Measurements from ENCODE around the gene PAX5. TPM values are rescaled to one million over a fixed set of nuclear protein-coding genes. Genes with fewer than 3 reads are reported as not detected.

The PAX5 gene
- total and polyA plus RNA-seq, 2 donors (not counting 1 experiment from before 2014, with no cell fraction given), result 196 to 275 TPM

DNA sequence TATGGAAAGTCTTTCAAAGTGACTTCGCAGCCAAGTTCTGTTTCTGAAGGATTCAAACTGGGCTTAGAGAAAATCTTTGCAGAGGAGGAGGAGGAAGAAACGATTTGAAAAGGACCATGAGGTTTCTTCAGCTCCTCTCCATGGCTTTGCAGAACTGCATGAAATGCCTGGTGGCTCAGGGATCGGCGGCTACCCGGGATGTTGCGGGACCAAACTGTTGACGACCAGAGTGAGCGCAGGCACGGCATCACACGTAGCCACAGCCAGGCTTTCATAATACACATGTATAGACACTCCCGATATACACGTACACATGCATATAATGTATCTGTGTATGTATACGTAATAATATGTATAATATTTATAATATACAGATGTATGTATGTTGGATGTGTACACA lies 180.0 kb downstream of the PAX5 start:
- peaks cover 83% of the 10 kb centered on the region for H3K79me2 ChIP-seq (ENCODE audit: control insufficient read depth, insufficient read depth, low read length)
- no peak overlapping the region for H3K9ac ChIP-seq (ENCODE audit: low read length)
- Mint-ChIP-seq H3K27me3 (no peaks in the 10 kb centered on the region), H3K27ac (no peak overlapping the region), H3K4me3 (no peak overlapping the region), H3K9me3 (ENCODE audit: insufficient read depth) (no peaks in the 10 kb centered on the region), H3K4me1 (peaks cover 28% of the 10 kb centered on the region)
- POLR2A ChIA-PET, result no interaction called here
- H3K4me3 ChIP-seq (ENCODE audit: control extremely low read depth in 1 of 5, extremely low read depth in 1 of 5, insufficient read depth in 1 of 5, low read depth in 2 of 5, low read length in 4 of 5), result no peak overlapping the region
- H3K27me3 ChIP-seq (replicated peaks in 1 of 4; ENCODE audit: control extremely low read depth in 1 of 4, control insufficient read depth in 3 of 4, insufficient read depth in 4 of 4, low read length in 3 of 4), result no peaks in the 10 kb centered on the region
- H3K4me1 ChIP-seq (ENCODE audit: control insufficient read depth in 2 of 2, insufficient read depth in 2 of 2, low read length in 2 of 2), result peaks cover 14 to 30% of the 10 kb centered on the region in 2 donors
- peaks cover 99% of the 10 kb centered on the region for H4K20me1 ChIP-seq (ENCODE audit: control insufficient read depth, insufficient read depth, low read length, poor library complexity, severe bottlenecking)
- intact Hi-C loops (cut with micrococcal nuclease), result no loop called here
- no peak overlapping the region for H3K27ac ChIP-seq (ENCODE audit: low read length in 2 of 2)
- no peaks in the 10 kb centered on the region for H3K9me3 ChIP-seq (ENCODE audit: control extremely low read depth in 1 of 3, control insufficient read depth in 2 of 3, insufficient read depth in 1 of 3, low read length in 2 of 3)
- WGBS (ENCODE audit: insufficient coverage), result 87% methylated on average over 6 of the region's 13 CpGs
- no peak for ATAC-seq (ENCODE audit: low read depth)
- H2AFZ ChIP-seq (ENCODE audit: insufficient read depth, low read depth, low read length, poor library complexity, severe bottlenecking), result no peak overlapping the region
- no peak for TF ChIP-seq EZH2 (IDR thresholded peaks at IDR 0.05; ENCODE audit: borderline replicate concordance, insufficient read depth, low read depth, low read length, poor library complexity, severe bottlenecking)
- TF ChIP-seq, protein P1, sequence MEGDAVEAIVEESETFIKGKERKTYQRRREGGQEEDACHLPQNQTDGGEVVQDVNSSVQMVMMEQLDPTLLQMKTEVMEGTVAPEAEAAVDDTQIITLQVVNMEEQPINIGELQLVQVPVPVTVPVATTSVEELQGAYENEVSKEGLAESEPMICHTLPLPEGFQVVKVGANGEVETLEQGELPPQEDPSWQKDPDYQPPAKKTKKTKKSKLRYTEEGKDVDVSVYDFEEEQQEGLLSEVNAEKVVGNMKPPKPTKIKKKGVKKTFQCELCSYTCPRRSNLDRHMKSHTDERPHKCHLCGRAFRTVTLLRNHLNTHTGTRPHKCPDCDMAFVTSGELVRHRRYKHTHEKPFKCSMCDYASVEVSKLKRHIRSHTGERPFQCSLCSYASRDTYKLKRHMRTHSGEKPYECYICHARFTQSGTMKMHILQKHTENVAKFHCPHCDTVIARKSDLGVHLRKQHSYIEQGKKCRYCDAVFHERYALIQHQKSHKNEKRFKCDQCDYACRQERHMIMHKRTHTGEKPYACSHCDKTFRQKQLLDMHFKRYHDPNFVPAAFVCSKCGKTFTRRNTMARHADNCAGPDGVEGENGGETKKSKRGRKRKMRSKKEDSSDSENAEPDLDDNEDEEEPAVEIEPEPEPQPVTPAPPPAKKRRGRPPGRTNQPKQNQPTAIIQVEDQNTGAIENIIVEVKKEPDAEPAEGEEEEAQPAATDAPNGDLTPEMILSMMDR (IDR thresholded peaks at IDR 0.05), result no peak
- no peak for DNase-seq
- no peak overlapping the region for H3K4me2 ChIP-seq (replicated peaks; ENCODE audit: low read depth, low read length, poor library complexity, severe bottlenecking)
- CTCF ChIA-PET, result interaction anchor here (0.6 to 1.6 kb wide), 4 partner anchors 18 to 227 kb away, joined by 3 to 4 read pairs (median 3); no protein-coding TSS in a partner anchor
- H3K36me3 ChIP-seq (replicated peaks in 1 of 2; ENCODE audit: control extremely low read depth in 1 of 2, control insufficient read depth in 1 of 2, extremely low read depth in 1 of 2, insufficient read depth in 2 of 2, low read length in 1 of 2), result peaks cover 0 to 94% of the 10 kb centered on the region in 2 experiments

DNA sequence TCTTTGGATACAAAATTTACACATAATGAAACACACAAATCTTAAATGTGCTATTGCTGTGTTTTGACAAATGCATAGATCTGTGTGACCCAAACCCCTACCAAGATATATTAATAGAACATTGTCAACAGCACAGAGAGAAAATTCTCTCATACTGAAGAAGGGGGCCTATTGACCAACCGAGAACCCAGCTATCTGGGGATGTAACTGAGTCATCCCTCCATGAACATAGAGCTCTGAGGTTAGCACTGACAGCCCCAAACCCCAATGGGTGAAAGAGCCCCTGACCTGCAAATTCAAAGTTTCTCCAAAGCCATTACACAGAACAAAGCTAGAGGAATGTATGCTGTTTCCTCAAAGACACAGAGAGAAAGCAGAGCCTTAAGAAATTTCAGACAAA lies 180.8 kb downstream of the PAX5 start:
- peaks cover 0 to 94% of the 10 kb centered on the region in 2 experiments for H3K36me3 ChIP-seq (replicated peaks in 1 of 2; ENCODE audit: control extremely low read depth in 1 of 2, control insufficient read depth in 1 of 2, extremely low read depth in 1 of 2, insufficient read depth in 2 of 2, low read length in 1 of 2)
- DNase-seq (no peak), ATAC-seq (ENCODE audit: low read depth) (no peak)
- H3K27ac Mint-ChIP-seq, result peak overlapping the region; percentile 67
- no peaks in the 10 kb centered on the region for H3K9me3 ChIP-seq (ENCODE audit: control extremely low read depth in 1 of 3, control insufficient read depth in 2 of 3, insufficient read depth in 1 of 3, low read length in 2 of 3)
- intact Hi-C loops (cut with micrococcal nuclease), result no loop called here
- H3K79me2 ChIP-seq (ENCODE audit: control insufficient read depth, insufficient read depth, low read length), result peaks cover 83% of the 10 kb centered on the region
- peaks cover 22% of the 10 kb centered on the region for H3K4me1 Mint-ChIP-seq
- H4K20me1 ChIP-seq (ENCODE audit: control insufficient read depth, insufficient read depth, low read length, poor library complexity, severe bottlenecking), result peaks cover 99% of the 10 kb centered on the region
- H3K4me3 ChIP-seq (ENCODE audit: control extremely low read depth in 1 of 5, extremely low read depth in 1 of 5, insufficient read depth in 1 of 5, low read depth in 2 of 5, low read length in 4 of 5), result no peak overlapping the region
- ChIA-PET POLR2A (no interaction called here), CTCF (interaction anchor here (1.0 to 1.6 kb wide), 2 partner anchors 20 to 60 kb away, joined by 3 read pairs; no protein-coding TSS in a partner anchor)
- no CpG with 5 or more reads among the region's 1 CpG for WGBS (ENCODE audit: insufficient coverage)
- no peak overlapping the region for H3K27ac ChIP-seq (ENCODE audit: low read length in 2 of 2)
- H3K4me2 ChIP-seq (replicated peaks; ENCODE audit: low read depth, low read length, poor library complexity, severe bottlenecking), result no peak overlapping the region
- H3K9me3 Mint-ChIP-seq (ENCODE audit: insufficient read depth), result no peaks in the 10 kb centered on the region
- peaks cover 14 to 24% of the 10 kb centered on the region in 2 donors for H3K4me1 ChIP-seq (ENCODE audit: control insufficient read depth in 2 of 2, insufficient read depth in 2 of 2, low read length in 2 of 2)
- TF ChIP-seq, protein P1 (IDR thresholded peaks at IDR 0.05), result no peak
- TF ChIP-seq EZH2 (IDR thresholded peaks at IDR 0.05; ENCODE audit: borderline replicate concordance, insufficient read depth, low read depth, low read length, poor library complexity, severe bottlenecking), result no peak
- no peaks in the 10 kb centered on the region for H3K27me3 ChIP-seq (replicated peaks in 1 of 4; ENCODE audit: control extremely low read depth in 1 of 4, control insufficient read depth in 3 of 4, insufficient read depth in 4 of 4, low read length in 3 of 4)
- H3K4me3 Mint-ChIP-seq, result no peak overlapping the region
- H3K9ac ChIP-seq (ENCODE audit: low read length), result no peak overlapping the region
- H3K27me3 Mint-ChIP-seq, result no peaks in the 10 kb centered on the region
- H2AFZ ChIP-seq (ENCODE audit: insufficient read depth, low read depth, low read length, poor library complexity, severe bottlenecking), result no peak overlapping the region

All from B cell (primary cell).